ENCODE results near the gene GRIK4.

DNA sequence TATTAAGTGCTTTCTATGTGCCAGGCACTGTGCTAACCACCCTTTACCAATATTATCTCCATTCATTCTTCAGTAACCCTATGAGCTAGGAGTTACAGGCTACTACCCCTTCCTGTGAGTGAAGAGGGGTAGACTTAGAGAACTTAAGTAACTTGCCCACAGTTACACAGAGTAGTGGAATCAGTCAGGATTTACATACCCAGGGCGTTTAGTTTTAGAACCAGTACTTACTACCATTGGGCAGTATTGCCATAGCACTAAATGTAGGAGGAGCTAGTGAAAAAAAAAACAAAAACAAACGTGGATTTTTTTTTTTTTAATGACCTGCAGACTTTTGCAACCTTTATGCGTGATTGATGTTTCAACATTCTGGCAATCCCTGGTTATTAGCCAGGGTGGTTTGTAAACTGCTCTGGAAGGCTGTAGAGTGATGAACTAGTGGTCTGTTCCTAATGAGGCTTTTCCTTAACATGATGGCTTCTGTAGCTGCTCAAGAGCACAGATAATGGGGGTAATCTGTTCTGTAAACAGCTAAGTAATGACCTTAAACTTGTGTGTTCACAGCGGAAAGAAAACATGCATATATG lies 523.7 kb downstream of the GRIK4 start:
- TF ChIP-seq POLR2AphosphoS5 (IDR thresholded peaks at IDR 0.05; ENCODE audit: low read depth, low read length) (no peak), TAF1 (IDR thresholded peaks at IDR 0.05; ENCODE audit: borderline replicate concordance, low read depth, low read length) (no peak), POLR2A (IDR thresholded peaks at IDR 0.05; ENCODE audit: low read depth, low read length) (no peak)

Measured in GM12892 (cell line).